Measurements from ENCODE around the gene ZNF430.

GRCh38 chr19:21087871-21088270 is 67.4 kb downstream of the ZNF430 start:
- TF ChIP-seq CTCF (IDR thresholded peaks at IDR 0.05) (no peak), POLR2A (IDR thresholded peaks at IDR 0.05) (no peak)
